Fibroblast of the aortic adventitia (primary cell): ENCODE results near the gene MYL11. TPM values are rescaled to one million over a fixed set of nuclear protein-coding genes. Genes with fewer than 3 reads are reported as not detected.
A peak's percentile ranks its signal among the peaks of the same experiment; 100 is the strongest.

Source experiments
- DNase-seq: peaks from one replicate; pipeline ENCODE4 v3.0.0-alpha.2; 2010; ENCODE audit warnings: low read depth
- H3K4me3 ChIP-seq: 2 replicates; pipeline ENCODE4 v1.5.1; 2011; ENCODE audit warnings: low read depth, mild to moderate bottlenecking, control low read depth, low read length, moderate library complexity
- small RNA-seq: library from RNA; depleted of rRNA; stranded (forward); fragments of <200 nt; gene quantifications from one replicate; pipeline ENCODE3, GENCODE V24; 2012
- total RNA-seq: library from RNA; depleted of rRNA; stranded (reverse); fragments of >200 nt; gene quantifications from 2 replicates; pipeline ENCODE4 v1.2.3, GENCODE V29; 2012; ENCODE audit warnings: low replicate concordance
- TF ChIP-seq, protein P1 (sequence below): IDR thresholded peaks from 2 replicates; pipeline ENCODE4 v1.5.1; 2011; ENCODE audit warnings: mild to moderate bottlenecking, low read length, control low read depth, inconsistent platforms; ENCODE audit not compliant: insufficient read depth

The MYL11 gene
- total RNA-seq, 1 donor, result not detected

DNA sequence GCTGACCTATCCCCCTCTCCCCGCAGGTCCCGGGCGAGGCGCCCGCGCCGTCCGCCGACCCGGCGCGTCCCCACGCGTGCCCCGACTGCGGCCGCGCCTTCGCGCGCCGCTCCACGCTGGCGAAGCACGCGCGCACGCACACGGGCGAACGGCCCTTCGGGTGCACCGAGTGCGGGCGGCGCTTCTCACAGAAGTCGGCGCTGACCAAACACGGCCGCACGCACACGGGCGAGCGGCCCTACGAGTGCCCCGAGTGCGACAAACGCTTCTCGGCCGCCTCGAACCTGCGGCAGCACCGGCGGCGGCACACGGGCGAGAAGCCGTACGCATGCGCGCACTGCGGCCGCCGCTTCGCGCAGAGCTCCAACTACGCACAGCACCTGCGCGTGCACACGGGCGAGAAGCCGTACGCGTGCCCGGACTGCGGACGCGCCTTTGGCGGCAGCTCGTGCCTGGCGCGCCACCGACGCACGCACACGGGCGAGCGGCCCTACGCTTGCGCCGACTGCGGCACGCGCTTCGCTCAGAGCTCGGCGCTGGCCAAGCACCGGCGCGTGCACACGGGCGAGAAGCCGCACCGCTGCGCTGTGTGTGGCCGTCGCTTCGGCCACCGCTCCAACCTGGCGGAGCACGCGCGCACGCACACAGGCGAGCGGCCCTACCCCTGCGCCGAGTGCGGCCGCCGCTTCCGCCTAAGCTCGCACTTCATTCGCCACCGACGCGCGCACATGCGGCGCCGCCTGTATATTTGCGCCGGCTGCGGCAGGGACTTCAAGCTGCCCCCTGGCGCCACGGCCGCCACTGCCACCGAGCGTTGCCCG lies 43.1 kb downstream of the MYL11 start:
- DNase-seq, result peak; percentile 83
- peak overlapping the region; percentile 63 for H3K4me3 ChIP-seq
- TF ChIP-seq, protein P1, sequence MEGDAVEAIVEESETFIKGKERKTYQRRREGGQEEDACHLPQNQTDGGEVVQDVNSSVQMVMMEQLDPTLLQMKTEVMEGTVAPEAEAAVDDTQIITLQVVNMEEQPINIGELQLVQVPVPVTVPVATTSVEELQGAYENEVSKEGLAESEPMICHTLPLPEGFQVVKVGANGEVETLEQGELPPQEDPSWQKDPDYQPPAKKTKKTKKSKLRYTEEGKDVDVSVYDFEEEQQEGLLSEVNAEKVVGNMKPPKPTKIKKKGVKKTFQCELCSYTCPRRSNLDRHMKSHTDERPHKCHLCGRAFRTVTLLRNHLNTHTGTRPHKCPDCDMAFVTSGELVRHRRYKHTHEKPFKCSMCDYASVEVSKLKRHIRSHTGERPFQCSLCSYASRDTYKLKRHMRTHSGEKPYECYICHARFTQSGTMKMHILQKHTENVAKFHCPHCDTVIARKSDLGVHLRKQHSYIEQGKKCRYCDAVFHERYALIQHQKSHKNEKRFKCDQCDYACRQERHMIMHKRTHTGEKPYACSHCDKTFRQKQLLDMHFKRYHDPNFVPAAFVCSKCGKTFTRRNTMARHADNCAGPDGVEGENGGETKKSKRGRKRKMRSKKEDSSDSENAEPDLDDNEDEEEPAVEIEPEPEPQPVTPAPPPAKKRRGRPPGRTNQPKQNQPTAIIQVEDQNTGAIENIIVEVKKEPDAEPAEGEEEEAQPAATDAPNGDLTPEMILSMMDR, result no peak

DNA sequence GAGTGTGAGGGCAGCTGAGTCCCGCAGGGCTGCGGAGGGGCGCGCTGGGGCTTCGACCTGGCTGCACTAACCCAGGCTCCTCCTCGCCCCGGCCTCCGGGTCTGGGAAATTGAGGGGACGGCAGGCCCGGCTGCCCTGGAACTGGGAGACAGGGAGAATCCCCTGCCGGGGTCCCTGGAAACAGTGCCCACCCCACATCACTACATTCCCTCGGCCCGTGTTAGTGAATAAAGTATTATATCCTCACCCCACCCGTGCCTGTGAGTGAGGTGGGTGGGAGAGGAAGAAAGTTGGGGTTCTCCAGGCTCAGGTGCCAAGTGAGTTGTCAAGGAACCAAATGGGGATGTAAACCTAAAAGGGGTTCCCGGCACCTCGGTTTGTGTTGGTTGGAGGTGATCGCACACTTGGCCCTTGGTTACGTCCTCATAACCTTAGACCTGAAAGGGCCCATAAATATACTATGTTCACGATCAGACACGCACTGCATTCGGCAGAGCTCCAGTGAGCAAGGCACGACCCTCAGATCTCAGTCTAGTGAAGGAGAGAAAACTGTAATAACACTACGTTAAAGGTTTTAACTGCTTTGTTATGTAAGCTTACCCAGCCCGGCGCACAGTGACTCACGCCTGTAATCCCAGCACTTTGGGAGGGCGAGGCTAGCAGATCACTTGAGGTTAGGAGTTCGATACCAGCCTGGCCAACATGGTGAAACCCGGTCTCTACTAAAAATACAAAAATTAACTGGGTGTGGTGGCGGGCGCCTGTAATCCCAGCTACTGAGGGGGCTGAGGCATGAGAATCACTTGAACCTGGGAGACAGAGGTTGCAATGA lies 44.0 kb downstream of the MYL11 start:
- TF ChIP-seq, protein P1, result no peak
- H3K4me3 ChIP-seq, result peak overlapping the region; percentile 63
- no peak for DNase-seq

DNA sequence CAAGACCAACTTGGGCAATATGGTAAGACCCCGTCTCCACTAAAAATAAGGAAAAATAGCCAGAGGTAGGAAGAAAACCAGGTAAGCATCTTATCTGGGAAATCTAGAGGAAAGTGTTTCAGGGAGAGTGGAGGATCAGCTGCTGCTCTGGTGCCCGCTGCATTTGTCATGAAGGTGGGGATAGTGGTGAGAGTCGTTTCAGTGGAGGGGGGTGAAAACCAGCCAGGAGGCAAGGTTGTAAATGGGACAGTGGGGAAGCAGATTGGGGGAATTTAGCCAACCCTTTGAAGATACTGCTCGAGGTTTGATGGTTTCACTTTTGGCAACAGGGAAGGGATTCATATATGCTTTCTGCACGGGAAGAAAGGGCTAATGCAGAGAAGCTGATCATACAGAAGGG lies 46.4 kb downstream of the MYL11 start:
- TF ChIP-seq, protein P1, result no peak
- DNase-seq, result no peak
- no peak overlapping the region for H3K4me3 ChIP-seq

Small RNA genes within 50 kb of the gene (small RNA-seq; reads per million reads assigned to genes)
- gene RF00406, result 6.7 reads per million, percentile 91 among the genes with 10 or more reads in this experiment

Other genes starting within 250 kb of the MYL11 start
- 1.9 and 2.8 TPM in 2 replicates for gene CORO1A, start 191.2 kb upstream of the MYL11 start, total RNA-seq
- 68.6 and 137 TPM in 2 replicates for gene BOLA2B, start 181.1 kb upstream of the MYL11 start, total RNA-seq
- gene SLX1A, start 180.9 kb upstream of the MYL11 start, total RNA-seq, result 12.0 and 52.4 TPM in 2 replicates
- gene SULT1A3, start 175.5 kb upstream of the MYL11 start, total RNA-seq, result 6.0 and 7.0 TPM in 2 replicates
- gene NPIPB13, start 126.3 kb upstream of the MYL11 start, total RNA-seq, result 0.36 and 1.1 TPM in 2 replicates
- 25.2 and 37.5 TPM in 2 replicates for gene CD2BP2, start 19.5 kb upstream of the MYL11 start, total RNA-seq
- gene TBC1D10B, start 4.3 kb upstream of the MYL11 start, total RNA-seq, result 26.1 and 38.0 TPM in 2 replicates
- 0.09 TPM in 1 of 2 replicates, not detected in the other for gene SEPTIN1, start 7.8 kb downstream of the MYL11 start, total RNA-seq
- 2.1 and 5.4 TPM in 2 replicates for gene ZNF48, start 20.6 kb downstream of the MYL11 start, total RNA-seq
- gene ZNF771, start 32.8 kb downstream of the MYL11 start, total RNA-seq, result 12.6 and 16.2 TPM in 2 replicates
- 28.0 and 42.0 TPM in 2 replicates for gene DCTPP1, start 55.2 kb downstream of the MYL11 start, total RNA-seq
- gene SEPHS2, start 71.1 kb downstream of the MYL11 start, total RNA-seq, result 15.0 and 15.8 TPM in 2 replicates
- gene ITGAL, start 97.9 kb downstream of the MYL11 start, total RNA-seq, result not detected in 2 replicates
- 20.9 and 21.6 TPM in 2 replicates for gene ZNF768, start 151.8 kb downstream of the MYL11 start, total RNA-seq
- gene ZNF747, start 160.1 kb downstream of the MYL11 start, total RNA-seq, result 14.0 and 16.0 TPM in 2 replicates
- 5.3 and 11.2 TPM in 2 replicates for gene ZNF764, start 183.6 kb downstream of the MYL11 start, total RNA-seq
- gene ZNF688, start 196.9 kb downstream of the MYL11 start, total RNA-seq, result 6.7 and 57.4 TPM in 2 replicates
- gene ZNF785, start 210.9 kb downstream of the MYL11 start, total RNA-seq, result 8.1 and 8.3 TPM in 2 replicates
- 7.0 and 8.1 TPM in 2 replicates for gene ZNF689, start 235.6 kb downstream of the MYL11 start, total RNA-seq